Central memory CD8-positive, alpha-beta T cell (primary cell): ENCODE data around the gene GFOD1.

ENCODE experiments used
- ATAC-seq: fragments of 150-1000 bp; cut with Tn5 transposase; replicated peaks from 2 replicates; pipeline ENCODE4 v1.10.0; 2022; ENCODE audit warnings: mild to moderate bottlenecking, moderate FRiP score, moderate number of reproducible peaks; ENCODE audit not compliant: poor library complexity, severe bottlenecking; ENCODE audit errors: extremely low read depth
- DNase-seq, 2 donors: peaks; one replicate each; pipeline ENCODE4 v3.0.0; 2021; ENCODE audit warnings: low spot score in 2 of 2
- H3K27ac Mint-ChIP-seq: one replicate; pipeline ENCODE4 v1.8.0; 2022; ENCODE audit warnings: low read depth, mild to moderate bottlenecking, moderate library complexity, mixed read lengths
- H3K27me3 Mint-ChIP-seq: one replicate; pipeline ENCODE4 v1.8.0; 2022; ENCODE audit warnings: mixed read lengths
- H3K36me3 Mint-ChIP-seq: one replicate; pipeline ENCODE4 v1.8.0; 2022; ENCODE audit warnings: mild to moderate bottlenecking, moderate library complexity, mixed read lengths; ENCODE audit not compliant: insufficient read depth
- H3K4me1 Mint-ChIP-seq: one replicate; pipeline ENCODE4 v1.8.0; 2022; ENCODE audit warnings: mixed read lengths
- H3K4me3 Mint-ChIP-seq: one replicate; pipeline ENCODE4 v1.8.0; 2022; ENCODE audit warnings: mild to moderate bottlenecking, moderate library complexity, mixed read lengths
- H3K9me3 Mint-ChIP-seq: one replicate; pipeline ENCODE4 v1.8.0; 2022; ENCODE audit warnings: mixed read lengths

GFOD1 gene

DNA sequence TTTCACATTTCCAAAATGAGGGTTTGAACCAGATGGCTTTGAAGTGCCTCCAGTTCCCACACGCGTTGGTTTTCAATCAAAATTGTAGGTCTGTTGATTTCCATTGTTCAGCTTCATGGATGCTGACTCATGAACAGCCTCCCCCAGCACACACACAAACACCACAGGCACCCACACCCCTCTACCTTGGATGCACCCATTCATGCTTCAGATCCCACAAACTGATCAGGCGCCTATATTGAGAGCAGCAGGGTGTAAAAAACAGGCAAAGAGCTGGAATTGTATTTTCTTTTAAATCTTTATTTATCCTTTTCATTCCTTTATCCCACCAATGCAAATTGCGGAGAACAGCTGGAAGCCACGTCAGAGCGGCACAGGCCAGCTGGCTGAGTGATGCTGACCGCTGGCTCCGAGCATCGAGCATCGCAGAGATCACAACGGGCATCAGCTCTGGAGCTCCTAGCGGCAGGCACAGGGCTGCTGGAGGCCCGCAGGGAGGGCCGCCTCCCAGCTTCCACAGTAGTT is 129.8 kb downstream of the GFOD1 start:
- Mint-ChIP-seq H3K4me1 (peaks cover 39% of the 10 kb centered on the region), H3K36me3 (peaks cover 8% of the 10 kb centered on the region), H3K9me3 (no peaks in the 10 kb centered on the region), H3K27me3 (no peaks in the 10 kb centered on the region), H3K27ac (peak overlapping the region; percentile 67), H3K4me3 (no peak overlapping the region)
- no peak for DNase-seq
- no peak for ATAC-seq

GRCh38 chr6:13355999-13356785 is 131.2 kb downstream of the GFOD1 start:
- Mint-ChIP-seq H3K4me1 (peaks cover 39% of the 10 kb centered on the region), H3K4me3 (peak overlapping the region; percentile 83), H3K27me3 (no peaks in the 10 kb centered on the region), H3K9me3 (no peaks in the 10 kb centered on the region), H3K36me3 (peaks cover 4% of the 10 kb centered on the region), H3K27ac (peak overlapping the region; percentile 96)
- ATAC-seq = peak; percentile 93
- peak in 1 of 2 donors; percentile 13 for DNase-seq

GRCh38 chr6:13355043-13355945 is 132.1 kb downstream of the GFOD1 start:
- Mint-ChIP-seq H3K27me3 (no peaks in the 10 kb centered on the region), H3K36me3 (peaks cover 4% of the 10 kb centered on the region), H3K4me3 (peak overlapping the region; percentile 83), H3K4me1 (peaks cover 39% of the 10 kb centered on the region), H3K9me3 (no peaks in the 10 kb centered on the region), H3K27ac (peak overlapping the region; percentile 96)
- ATAC-seq (peak; percentile 77), DNase-seq (no peak)

DNA sequence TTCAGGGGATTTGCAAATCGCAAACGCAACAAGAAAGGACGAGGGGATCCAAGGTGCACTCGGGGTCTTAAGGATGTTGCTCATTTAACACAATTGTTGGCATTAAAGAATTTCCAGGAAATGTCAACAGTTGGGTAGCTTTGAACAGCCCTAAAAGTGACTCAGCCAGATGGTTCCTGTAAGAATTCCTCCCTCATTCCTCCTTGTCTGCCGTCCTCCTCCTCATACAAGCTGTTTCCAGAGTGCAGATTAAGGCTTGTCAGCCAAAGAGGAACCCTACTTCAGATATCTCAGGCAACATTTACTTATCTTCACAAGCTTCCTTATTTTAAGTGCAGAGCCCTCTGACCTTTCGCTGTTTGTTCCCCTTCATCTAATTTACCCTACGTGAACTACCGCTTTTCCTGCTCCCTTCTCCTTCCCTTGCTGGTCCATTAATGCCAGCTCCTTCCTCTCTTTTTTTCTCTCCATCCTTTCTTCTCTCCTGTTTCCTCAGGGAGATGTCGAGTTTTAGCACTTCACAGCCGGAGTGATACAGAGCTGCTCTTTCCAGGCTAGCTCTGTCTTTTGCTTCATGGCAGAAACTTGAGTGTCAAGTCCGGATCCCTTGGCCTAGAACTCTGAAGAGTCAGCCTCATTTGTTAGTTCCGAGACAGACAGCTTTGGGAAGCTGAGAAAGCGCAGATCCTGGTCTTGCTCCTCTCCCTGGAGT is 132.9 kb downstream of the GFOD1 start:
- peaks cover 39% of the 10 kb centered on the region for H3K4me1 Mint-ChIP-seq
- H3K36me3 Mint-ChIP-seq = peaks cover 4% of the 10 kb centered on the region
- no peaks in the 10 kb centered on the region for H3K27me3 Mint-ChIP-seq
- no peaks in the 10 kb centered on the region for H3K9me3 Mint-ChIP-seq
- ATAC-seq (no peak), DNase-seq (no peak)
- H3K4me3 Mint-ChIP-seq = peak overlapping the region; percentile 83
- peak overlapping the region; percentile 96 for H3K27ac Mint-ChIP-seq

DNA sequence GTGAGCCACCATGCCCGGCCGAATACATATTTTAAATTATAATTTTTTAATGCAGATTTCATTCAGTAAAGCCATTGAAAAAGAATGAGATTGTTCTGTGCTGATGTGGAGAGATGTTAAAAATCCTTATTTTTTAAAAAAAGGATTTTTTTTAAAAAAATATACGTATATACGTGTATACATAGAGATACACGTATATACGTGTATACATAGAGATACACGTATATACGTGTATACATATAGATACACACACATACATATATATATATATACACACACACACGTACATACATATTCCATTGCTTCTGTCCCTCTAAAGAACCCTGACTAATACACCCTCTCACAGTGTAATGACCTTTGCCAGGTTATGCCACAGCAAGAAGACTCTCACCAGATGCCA is 135.2 kb downstream of the GFOD1 start:
- Mint-ChIP-seq H3K9me3 (no peaks in the 10 kb centered on the region), H3K4me3 (no peak overlapping the region), H3K36me3 (peaks cover 4% of the 10 kb centered on the region), H3K27ac (no peak overlapping the region), H3K27me3 (no peaks in the 10 kb centered on the region), H3K4me1 (peaks cover 34% of the 10 kb centered on the region)
- DNase-seq (no peak), ATAC-seq (no peak)

GRCh38 chr6:13351271-13351670 is 136.1 kb downstream of the GFOD1 start:
- Mint-ChIP-seq H3K4me3 (no peak overlapping the region), H3K36me3 (peaks cover 4% of the 10 kb centered on the region), H3K27ac (no peak overlapping the region), H3K9me3 (no peaks in the 10 kb centered on the region), H3K4me1 (peaks cover 28% of the 10 kb centered on the region), H3K27me3 (no peaks in the 10 kb centered on the region)
- DNase-seq (no peak), ATAC-seq (no peak)

DNA sequence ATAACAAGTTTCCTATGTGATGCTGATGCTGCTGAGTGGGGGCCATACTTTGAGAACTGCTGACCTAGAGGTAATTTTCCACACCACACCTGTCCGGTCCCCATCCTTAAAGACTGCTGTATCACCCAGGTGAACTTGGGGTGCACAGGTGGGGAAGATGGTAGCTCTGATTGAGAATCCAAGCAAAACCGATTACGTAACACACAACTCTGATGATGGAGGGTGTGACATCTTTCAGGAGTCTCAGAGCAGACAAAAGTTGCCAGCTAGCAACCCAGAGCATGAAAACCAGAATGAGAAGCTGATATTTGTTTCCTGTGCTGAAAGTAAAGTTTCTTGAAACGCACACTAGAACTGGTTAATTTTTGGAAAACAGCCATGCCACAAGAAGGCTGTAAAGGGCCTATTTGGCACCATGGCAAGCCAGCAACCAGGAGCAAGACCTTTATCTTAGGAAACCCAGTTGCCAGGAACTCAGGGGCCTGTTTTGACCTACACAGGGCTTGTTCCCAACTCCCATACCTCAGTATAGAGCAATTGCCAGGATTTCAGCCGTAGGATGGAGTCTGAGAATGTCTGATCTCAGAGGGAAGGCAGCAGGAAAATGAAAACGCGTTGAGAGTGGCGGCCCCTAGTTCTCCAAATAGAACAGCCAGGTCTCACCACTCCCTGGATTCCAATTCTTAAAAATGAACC is 137.4 kb downstream of the GFOD1 start:
- Mint-ChIP-seq H3K4me3 (no peak overlapping the region), H3K4me1 (peaks cover 14% of the 10 kb centered on the region), H3K27ac (no peak overlapping the region), H3K9me3 (no peaks in the 10 kb centered on the region), H3K27me3 (no peaks in the 10 kb centered on the region), H3K36me3 (peaks cover 2% of the 10 kb centered on the region)
- no peak for DNase-seq
- no peak for ATAC-seq

DNA sequence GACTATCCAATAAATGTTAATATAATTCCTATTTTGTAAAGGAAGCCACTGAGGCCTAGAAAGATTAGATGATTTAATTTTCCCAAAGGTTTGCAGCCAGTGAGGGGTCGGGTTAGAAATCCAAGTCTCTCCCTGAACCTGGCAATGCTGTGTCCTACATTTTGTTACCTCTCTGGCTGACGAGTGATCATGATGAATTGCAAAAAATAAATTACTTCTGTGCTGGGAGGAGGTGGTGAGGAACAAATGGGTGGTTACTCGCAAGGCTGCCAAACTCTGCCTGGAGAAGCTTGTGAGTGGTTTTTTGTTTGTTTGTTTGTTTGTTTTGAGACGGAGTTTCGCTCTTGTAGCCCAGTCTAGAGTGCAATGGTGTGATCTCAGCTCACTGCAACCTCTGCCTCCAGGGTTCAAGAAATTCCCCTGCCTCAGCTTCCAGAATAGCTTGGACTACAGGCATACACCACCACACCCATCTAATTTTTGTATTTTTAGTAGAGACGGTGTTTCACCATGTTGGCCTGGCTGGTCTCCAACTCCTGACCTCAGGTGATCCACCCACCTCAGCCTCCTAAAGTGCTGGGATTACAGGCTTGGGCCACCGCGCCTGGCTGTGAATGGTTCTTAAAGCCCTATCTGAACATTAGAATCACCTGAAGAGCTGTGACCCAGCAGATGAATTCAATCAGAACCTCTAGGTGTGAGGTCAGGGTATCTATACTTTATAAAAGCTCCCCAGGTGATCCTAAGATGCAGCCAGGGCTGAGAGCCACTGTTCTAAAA is 138.9 kb downstream of the GFOD1 start:
- peaks cover 3% of the 10 kb centered on the region for H3K4me1 Mint-ChIP-seq
- ATAC-seq (no peak), DNase-seq (no peak)
- H3K9me3 Mint-ChIP-seq = no peaks in the 10 kb centered on the region
- no peak overlapping the region for H3K27ac Mint-ChIP-seq
- H3K36me3 Mint-ChIP-seq = no peaks in the 10 kb centered on the region
- H3K4me3 Mint-ChIP-seq = no peak overlapping the region
- no peaks in the 10 kb centered on the region for H3K27me3 Mint-ChIP-seq

DNA sequence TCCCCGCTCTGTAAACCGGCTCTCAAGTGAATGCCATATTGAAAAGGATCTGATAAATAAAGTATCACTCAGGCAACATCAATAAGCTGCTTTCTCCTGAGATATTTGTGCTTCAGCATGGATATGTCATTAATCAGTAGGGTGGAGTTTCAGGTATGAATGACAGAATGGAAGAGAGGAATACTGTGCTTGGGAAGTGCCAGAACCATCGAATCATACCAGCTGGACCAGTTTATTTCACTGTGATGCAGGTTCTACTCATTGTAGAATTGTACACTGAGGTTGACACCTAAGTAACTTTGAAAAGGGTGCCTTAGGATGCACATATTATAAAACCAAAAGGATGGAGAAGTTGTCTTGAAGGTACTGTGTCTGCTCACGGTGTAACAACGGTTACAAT is 141.2 kb downstream of the GFOD1 start:
- no peaks in the 10 kb centered on the region for H3K9me3 Mint-ChIP-seq
- H3K36me3 Mint-ChIP-seq = peaks cover 1% of the 10 kb centered on the region
- DNase-seq (no peak), ATAC-seq (no peak)
- H3K4me3 Mint-ChIP-seq = no peak overlapping the region
- H3K27ac Mint-ChIP-seq = no peak overlapping the region
- H3K4me1 Mint-ChIP-seq = no peaks in the 10 kb centered on the region
- no peaks in the 10 kb centered on the region for H3K27me3 Mint-ChIP-seq

- H3K36me3 Mint-ChIP-seq = peaks cover 1% of the 10 kb centered on the region
Measured at GRCh38 chr6:13342414-13343019, 144.9 kb downstream of the GFOD1 start.

More at GRCh38 chr6:13342414-13343019, 144.9 kb downstream of the GFOD1 start:
- no peak overlapping the region for H3K27ac Mint-ChIP-seq
- DNase-seq = no peak
- H3K4me3 Mint-ChIP-seq = no peak overlapping the region
- no peaks in the 10 kb centered on the region for H3K9me3 Mint-ChIP-seq
- H3K4me1 Mint-ChIP-seq = no peaks in the 10 kb centered on the region
- no peak for ATAC-seq
- no peaks in the 10 kb centered on the region for H3K27me3 Mint-ChIP-seq
